Measurements from ENCODE around the gene ZC3H4. TPM values are rescaled to one million over a fixed set of nuclear protein-coding genes. Genes with fewer than 3 reads are reported as not detected.

The ZC3H4 gene
- total and polyA plus RNA-seq, 2 donors (not counting 3 experiments of a cell fraction or from before 2014, with no cell fraction given) = 6.2 to 63.9 TPM

DNA sequence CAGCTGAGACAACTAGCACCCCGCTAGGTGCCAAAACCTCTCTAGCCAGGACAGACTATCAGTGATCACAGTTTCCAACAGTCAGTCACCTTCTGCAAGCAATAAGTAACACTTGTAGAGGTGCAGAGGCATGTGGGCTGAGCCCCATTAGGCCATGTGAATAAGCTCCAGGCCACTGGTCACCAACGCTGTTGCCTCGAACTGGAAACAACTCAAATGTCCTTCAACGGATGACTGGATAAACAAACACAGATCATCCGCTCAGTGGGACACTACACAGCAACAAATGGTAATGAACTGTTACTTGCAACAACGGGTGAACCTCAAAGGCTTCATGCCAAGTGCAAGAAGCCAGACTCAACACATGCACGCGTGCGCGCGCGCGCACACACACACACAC is 37.6 kb downstream of the ZC3H4 start:
- Histone ChIP-seq H4K20me1 (replicated peaks; ENCODE audit: control insufficient read depth, extremely low read depth, insufficient read depth, low read length) (no peaks in the 10 kb centered on the region), H2AFZ (ENCODE audit: low read depth, low read length) (no peak overlapping the region), H3K9ac (replicated peaks; ENCODE audit: extremely low read depth, insufficient read depth, low read length) (no peak overlapping the region), H3K4me3 (replicated peaks in 1 of 3; ENCODE audit: insufficient read depth in 1 of 3, low read depth in 1 of 3, low read length in 3 of 3) (no peak overlapping the region), H3K9me1 (replicated peaks; ENCODE audit: control insufficient read depth, extremely low read depth, insufficient read depth, low read length) (no peaks in the 10 kb centered on the region), H3K4me2 (ENCODE audit: insufficient read depth, low read length) (no peak overlapping the region), H3K79me2 (ENCODE audit: control insufficient read depth, insufficient read depth, low read length) (peaks cover 8% of the 10 kb centered on the region), H3K9me3 (replicated peaks; ENCODE audit: control insufficient read depth, insufficient read depth, low read length) (no peaks in the 10 kb centered on the region), H3K36me3 (ENCODE audit: control insufficient read depth in 2 of 2, extremely low read depth in 1 of 2, insufficient read depth in 2 of 2, low read length in 2 of 2) (peaks cover 10 to 41% of the 10 kb centered on the region in 2 experiments), H3K4me1 (ENCODE audit: control insufficient read depth, extremely low read depth, insufficient read depth, low read length) (no peaks in the 10 kb centered on the region), H3K27me3 (ENCODE audit: control insufficient read depth in 2 of 2, insufficient read depth in 2 of 2, low read length in 2 of 2) (no peaks in the 10 kb centered on the region), H3K27ac (ENCODE audit: insufficient read depth, low read depth, low read length) (no peak overlapping the region)
- FAIRE-seq (no peak), DNase-seq (ENCODE audit: low read depth, low spot score) (no peak)
- no TSS peak for BruUV-seq (replicated peaks)
- POLR2A ChIA-PET = no interaction called here
- TF ChIP-seq FOS (IDR thresholded peaks at IDR 0.05; ENCODE audit: borderline replicate concordance, insufficient read depth, low read length) (no peak), POLR2AphosphoS5 (IDR thresholded peaks at IDR 0.05; ENCODE audit: insufficient read depth, low read depth, low read length) (no peak), POLR2A (IDR thresholded peaks at IDR 0.05; ENCODE audit: low read depth, low read length) (no peak), GATA2 (IDR thresholded peaks at IDR 0.05; ENCODE audit: insufficient read depth, insufficient read length, low read depth, low read length) (no peak), EZH2 (IDR thresholded peaks at IDR 0.05; ENCODE audit: borderline replicate concordance, low read depth, low read length, severe bottlenecking) (no peak), MYC (IDR thresholded peaks at IDR 0.05; ENCODE audit: low read depth, low read length) (no peak), JUN (IDR thresholded peaks at IDR 0.05; ENCODE audit: borderline replicate concordance, insufficient read depth, insufficient read length, low read depth) (no peak)
- TF ChIP-seq, protein P1, sequence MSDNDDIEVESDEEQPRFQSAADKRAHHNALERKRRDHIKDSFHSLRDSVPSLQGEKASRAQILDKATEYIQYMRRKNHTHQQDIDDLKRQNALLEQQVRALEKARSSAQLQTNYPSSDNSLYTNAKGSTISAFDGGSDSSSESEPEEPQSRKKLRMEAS (IDR thresholded peaks at IDR 0.05; ENCODE audit: insufficient read depth, insufficient read length) = no peak
- TF ChIP-seq, protein P2, sequence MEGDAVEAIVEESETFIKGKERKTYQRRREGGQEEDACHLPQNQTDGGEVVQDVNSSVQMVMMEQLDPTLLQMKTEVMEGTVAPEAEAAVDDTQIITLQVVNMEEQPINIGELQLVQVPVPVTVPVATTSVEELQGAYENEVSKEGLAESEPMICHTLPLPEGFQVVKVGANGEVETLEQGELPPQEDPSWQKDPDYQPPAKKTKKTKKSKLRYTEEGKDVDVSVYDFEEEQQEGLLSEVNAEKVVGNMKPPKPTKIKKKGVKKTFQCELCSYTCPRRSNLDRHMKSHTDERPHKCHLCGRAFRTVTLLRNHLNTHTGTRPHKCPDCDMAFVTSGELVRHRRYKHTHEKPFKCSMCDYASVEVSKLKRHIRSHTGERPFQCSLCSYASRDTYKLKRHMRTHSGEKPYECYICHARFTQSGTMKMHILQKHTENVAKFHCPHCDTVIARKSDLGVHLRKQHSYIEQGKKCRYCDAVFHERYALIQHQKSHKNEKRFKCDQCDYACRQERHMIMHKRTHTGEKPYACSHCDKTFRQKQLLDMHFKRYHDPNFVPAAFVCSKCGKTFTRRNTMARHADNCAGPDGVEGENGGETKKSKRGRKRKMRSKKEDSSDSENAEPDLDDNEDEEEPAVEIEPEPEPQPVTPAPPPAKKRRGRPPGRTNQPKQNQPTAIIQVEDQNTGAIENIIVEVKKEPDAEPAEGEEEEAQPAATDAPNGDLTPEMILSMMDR (IDR thresholded peaks at IDR 0.05; ENCODE audit: extremely low read depth in 1 of 2, insufficient read depth in 1 of 2, low read depth in 1 of 2, low read length in 2 of 2) = no peak
- CTCF ChIA-PET = interaction anchor here (1.5 kb wide), 1 partner anchor 50 kb away, joined by 3 read pairs; no protein-coding TSS in a partner anchor
- intact Hi-C loops (cut with micrococcal nuclease) = loop anchor here (5.0 kb wide), 2 partner anchors 39 to 64 kb away; no protein-coding TSS in a partner anchor
- dilution Hi-C loops (cut with MboI; ENCODE audit: extremely low pct_ligation_motif_present, low sequenced_read_pairs) = no loop called here
